HCT116 (cell line): ENCODE measurements around the gene CIZ1.

Experiments
- CTCF ChIP-seq, 3 experiments: fragments of 200-600 bp in 1 of 3; sonication (generic) in 1 of 3; IDR thresholded peaks in 2 of 3; conservative IDR thresholded peaks in 1 of 3; 2 replicates each; pipeline ENCODE4 v1.5.1; 2012 to 2017; ENCODE audit warnings: low read depth in 2 of 3, low read length in 2 of 3, antibody characterized with exemption in 1 of 3, borderline replicate concordance in 1 of 3, control low read depth in 1 of 3, mild to moderate bottlenecking in 1 of 3, mixed read lengths in 1 of 3, mixed run types in 1 of 3, moderate library complexity in 1 of 3; ENCODE audit not compliant: insufficient read depth in 1 of 3
- EZH2 ChIP-seq: fragments of 200-600 bp; sonication (generic); IDR thresholded peaks from 2 replicates; pipeline ENCODE4 v1.6.1; 2017; ENCODE audit warnings: antibody characterized with exemption, mixed run types
- POLR2A ChIP-seq: IDR thresholded peaks from 2 replicates; pipeline ENCODE4 v1.7.0; 2011; ENCODE audit warnings: borderline replicate concordance; ENCODE audit not compliant: insufficient read depth, insufficient read length; ENCODE audit errors: extremely low read depth

DNA sequence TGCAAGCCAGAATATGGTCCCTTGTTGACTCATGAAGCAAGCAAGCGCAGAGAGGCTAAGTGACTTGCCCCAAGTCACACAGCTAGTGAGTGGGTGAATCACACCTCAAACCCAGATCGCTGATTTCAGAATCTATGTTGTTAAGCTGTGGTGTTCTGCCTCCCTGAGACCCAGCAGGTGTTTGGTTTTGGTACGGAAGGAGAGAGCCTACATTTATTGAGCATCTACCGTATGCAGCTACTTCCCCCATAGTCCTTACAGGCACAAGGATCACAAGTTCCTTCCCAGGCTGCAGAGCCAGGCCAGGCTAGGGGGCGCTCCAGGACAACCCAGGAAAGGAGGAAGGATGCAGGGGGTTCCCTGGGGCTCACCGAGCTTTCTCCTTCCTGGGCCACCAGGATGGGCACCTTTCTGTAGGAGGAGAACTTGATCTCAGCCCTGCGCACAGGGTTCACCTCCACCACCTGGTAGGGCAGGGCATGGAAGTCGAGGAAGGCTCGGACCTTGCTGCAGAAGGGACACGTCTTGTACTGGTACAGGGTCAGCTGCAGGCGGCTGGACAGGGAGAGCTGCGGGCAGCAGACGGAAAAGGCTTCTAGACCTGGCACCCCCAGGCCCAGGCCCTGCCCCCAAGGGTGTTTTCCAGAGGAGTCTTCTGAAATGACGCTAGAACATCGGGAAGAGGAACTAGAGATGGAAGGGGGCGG, 66.3 kb downstream of the CIZ1 start:
- TF ChIP-seq POLR2A: no peak
- TF ChIP-seq CTCF (IDR thresholded peaks at IDR 0.05 in 2 of 3, conservative IDR thresholded peaks at IDR 0.05 in 1 of 3; ENCODE audit: borderline replicate concordance in 1 of 3, insufficient read depth in 1 of 3, low read depth in 2 of 3, low read length in 2 of 3): peak in 2 of 3 experiments; percentile 87 to 92; a peak in 4 of 6 replicates
- TF ChIP-seq EZH2: no peak
